HCT116 (cell line): ENCODE results near the gene ACACA. TPM values are rescaled to one million over a fixed set of nuclear protein-coding genes. Genes with fewer than 3 reads are reported as not detected.

Experiments
- ATAC-seq: fragments of 200-7000 bp; cut with Tn5 transposase; 2 replicates; pipeline ENCODE4 v1.9.1; 2020; ENCODE audit warnings: mild to moderate bottlenecking, moderate library complexity
- BruUV-seq: library from RNA; stranded (reverse); fragments of 400-500 nt; replicated peaks from 2 replicates; lab custom pipeline; 2021; lab: Mats Ljungman, UMichigan
- CTCF ChIA-PET: fragments of 300-600 bp; sonication (Branson Sonifier 250); formaldehyde crosslinking; loops from one replicate; lab custom pipeline; 2021; ENCODE audit warnings: antibody characterized with exemption; lab: Charles Lee
- POLR2A ChIA-PET: fragments of 300-600, 350-600 bp; sonication (Branson Sonifier 250); formaldehyde crosslinking; loops from one replicate; lab custom pipeline; 2021; ENCODE audit warnings: antibody characterized with exemption; lab: Charles Lee
- RAD21 ChIA-PET, 2 experiments: fragments of 300-600 bp; sonication (Branson Sonifier 250); formaldehyde crosslinking; loops; one replicate each; lab custom pipeline; 2023; ENCODE audit warnings: low total read pairs in 2 of 2; ENCODE audit not compliant: uncharacterized antibody in 2 of 2, unreplicated experiment in 2 of 2, low non-redundant PET in 1 of 2; lab: Charles Lee
- DNase-seq: peaks from one replicate; pipeline ENCODE4 v3.0.0-alpha.2; 2010; ENCODE audit warnings: low read depth, low spot score
- H2AFZ ChIP-seq: fragments of 200-600 bp; shearing (Covaris generic), sonication (generic); 2 replicates; pipeline ENCODE4 v1.6.1; 2017; ENCODE audit warnings: low read depth, mixed run types, mixed read lengths, antibody characterized with exemption, low read length; ENCODE audit not compliant: poor library complexity, severe bottlenecking
- H3K27ac ChIP-seq: 2 replicates; pipeline ENCODE4 v1.5.1; 2012; ENCODE audit warnings: low read depth, low read length
- H3K27me3 ChIP-seq: fragments of 200-600 bp; sonication (generic); 2 replicates; pipeline ENCODE4 v1.6.1; 2016; ENCODE audit warnings: mixed run types, low read length, mixed read lengths; ENCODE audit not compliant: insufficient read depth
- H3K36me3 ChIP-seq, 2 experiments: fragments of 200-500 bp in 1 of 2; fragments of 200-600 bp in 1 of 2; sonication (Bioruptor generic) in 1 of 2; sonication (generic) in 1 of 2; 2 replicates each; pipeline versions ENCODE4 v1.5.1 to v1.6.1; 2014 to 2016; ENCODE audit warnings: low read length in 2 of 2, inconsistent platforms in 1 of 2, mixed read lengths in 1 of 2, mixed run types in 1 of 2; ENCODE audit not compliant: insufficient read depth in 2 of 2, control insufficient read depth in 1 of 2
- H3K4me1 ChIP-seq, 2 experiments: fragments of 200-600 bp in 1 of 2; sonication (generic) in 1 of 2; 2 replicates each; pipeline versions ENCODE4 v1.5.1 to v1.6.1; 2012 to 2017; ENCODE audit warnings: low read length in 2 of 2, inconsistent platforms in 1 of 2, mild to moderate bottlenecking in 1 of 2, mixed read lengths in 1 of 2, mixed run types in 1 of 2, moderate library complexity in 1 of 2; ENCODE audit not compliant: insufficient read depth in 2 of 2, control insufficient read depth in 1 of 2
- H3K4me2 ChIP-seq: fragments of 200-600 bp; sonication (generic); 2 replicates; pipeline ENCODE4 v1.6.1; 2017; ENCODE audit warnings: mixed run types, low read length, mixed read lengths
- H3K4me3 ChIP-seq, 2 experiments: fragments of 200-600 bp in 1 of 2; sonication (generic) in 1 of 2; replicated peaks in 1 of 2; 2 replicates each; pipeline ENCODE4 v1.5.1; 2011 to 2016; ENCODE audit warnings: low read length in 2 of 2, control low read depth in 1 of 2, low read depth in 1 of 2, mild to moderate bottlenecking in 1 of 2, mixed read lengths in 1 of 2, mixed run types in 1 of 2
- H3K79me2 ChIP-seq: fragments of 200-600 bp; sonication (generic); 2 replicates; pipeline ENCODE4 v1.6.1; 2017; ENCODE audit warnings: mild to moderate bottlenecking, mixed run types, low read length, moderate library complexity, mixed read lengths; ENCODE audit not compliant: insufficient read depth
- H3K9ac ChIP-seq: fragments of 200-600 bp; sonication (generic); 2 replicates; pipeline ENCODE4 v1.6.1; 2016; ENCODE audit warnings: low read length, mixed read lengths
- H3K9me2 ChIP-seq: fragments of 200-600 bp; sonication (generic), shearing (Covaris generic); 2 replicates; pipeline ENCODE4 v1.6.1; 2017; ENCODE audit warnings: mixed run types, mild to moderate bottlenecking, moderate library complexity; ENCODE audit not compliant: insufficient read depth
- H3K9me3 ChIP-seq, 2 experiments: fragments of 200-500 bp in 1 of 2; fragments of 200-600 bp in 1 of 2; sonication (Bioruptor generic) in 1 of 2; sonication (generic) in 1 of 2; 2 replicates each; pipeline ENCODE4 v1.6.1; 2014 to 2017; ENCODE audit warnings: low read length in 2 of 2, mixed read lengths in 2 of 2, inconsistent platforms in 1 of 2, low read depth in 1 of 2, mild to moderate bottlenecking in 1 of 2, mixed run types in 1 of 2, moderate library complexity in 1 of 2; ENCODE audit not compliant: control insufficient read depth in 1 of 2, insufficient read depth in 1 of 2
- H4K20me1 ChIP-seq: fragments of 200-600 bp; sonication (generic), shearing (Covaris generic); 2 replicates; pipeline ENCODE4 v1.6.1; 2017; ENCODE audit warnings: mixed run types, mild to moderate bottlenecking, moderate library complexity; ENCODE audit not compliant: insufficient read depth
- CTCF ChIP-seq, 3 experiments: fragments of 200-600 bp in 1 of 3; sonication (generic) in 1 of 3; IDR thresholded peaks in 2 of 3; conservative IDR thresholded peaks in 1 of 3; 2 replicates each; pipeline ENCODE4 v1.5.1; 2012 to 2017; ENCODE audit warnings: low read depth in 2 of 3, low read length in 2 of 3, antibody characterized with exemption in 1 of 3, borderline replicate concordance in 1 of 3, control low read depth in 1 of 3, mild to moderate bottlenecking in 1 of 3, mixed read lengths in 1 of 3, mixed run types in 1 of 3, moderate library complexity in 1 of 3; ENCODE audit not compliant: insufficient read depth in 1 of 3
- EGR1 ChIP-seq: IDR thresholded peaks from 2 replicates; pipeline ENCODE4 v1.6.1; 2012; ENCODE audit warnings: low read depth
- FOSL1 ChIP-seq: IDR thresholded peaks from 2 replicates; pipeline ENCODE4 v1.6.1; 2012; ENCODE audit warnings: low read depth
- SP1 ChIP-seq: IDR thresholded peaks from 2 replicates; pipeline ENCODE4 v1.6.1; 2012; ENCODE audit warnings: low read depth
- SRF ChIP-seq: IDR thresholded peaks from 2 replicates; pipeline ENCODE4 v1.6.1; 2012; ENCODE audit warnings: low read depth
- TCF7L2 ChIP-seq: IDR thresholded peaks from 2 replicates; pipeline ENCODE4 v1.7.0; 2011; ENCODE audit warnings: borderline replicate concordance, inconsistent platforms; ENCODE audit not compliant: insufficient read depth, insufficient read length; ENCODE audit errors: extremely low read depth
- YY1 ChIP-seq: IDR thresholded peaks from 2 replicates; pipeline ENCODE4 v1.6.1; 2011; ENCODE audit warnings: low read length, low read depth, moderate library complexity, mild to moderate bottlenecking; ENCODE audit not compliant: insufficient replicate concordance; ENCODE audit errors: extremely low read depth
- ZNF274 ChIP-seq: fragments of 200-500 bp; sonication (Bioruptor generic); IDR thresholded peaks from 2 replicates; pipeline ENCODE4 v1.6.1; 2014; ENCODE audit warnings: mild to moderate bottlenecking, low read depth, low read length, inconsistent platforms
- intact Hi-C: fragments of 100-400 bp; cut with micrococcal nuclease; formaldehyde crosslinking; loops from 2 replicates; pipeline ENCODE4 v1.10.0; 2022
- total RNA-seq: library from RNA; stranded (reverse); gene quantifications from one replicate; pipeline ENCODE4 v1.2.1, GENCODE V29; 2021; ENCODE audit not compliant: unreplicated experiment
- TF ChIP-seq, protein P1 (sequence below): IDR thresholded peaks from 2 replicates; pipeline ENCODE4 v1.6.1; 2012

Gene ACACA
- total RNA-seq, 1 experiment from 2014 or later = 161 TPM

DNA sequence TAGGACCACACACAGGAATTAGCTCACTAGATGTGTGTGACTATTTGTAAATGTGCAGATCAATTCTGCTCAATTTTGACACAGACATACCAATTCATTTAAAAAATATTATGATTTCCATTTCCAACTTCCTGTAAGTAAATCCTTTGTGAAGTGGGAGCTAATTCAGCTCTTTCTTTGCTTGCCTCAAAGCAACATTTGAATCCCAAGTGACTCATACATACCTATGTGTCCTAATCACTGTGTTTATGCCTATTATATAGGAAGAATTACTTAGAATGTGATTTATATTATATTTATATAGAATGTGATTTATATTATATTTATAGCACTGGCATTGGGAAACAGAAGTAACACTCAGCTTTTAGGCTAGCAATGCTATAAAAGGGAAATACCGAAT is 226.7 kb downstream of the ACACA start:
- H4K20me1 ChIP-seq = no peaks in the 10 kb centered on the region
- intact Hi-C loops = no loop called here
- no peaks in the 10 kb centered on the region for H3K79me2 ChIP-seq
- no peak overlapping the region for H3K9ac ChIP-seq
- TF ChIP-seq SP1 (no peak), FOSL1 (peak; percentile 36), ZNF274 (no peak), EGR1 (no peak), SRF (no peak)
- CTCF ChIA-PET = interaction anchor here (1.4 kb wide), 1 partner anchor 11 kb away, joined by 3 read pairs; no protein-coding TSS in a partner anchor
- H3K9me2 ChIP-seq = no peaks in the 10 kb centered on the region
- POLR2A ChIA-PET = interaction anchor here (1.0 kb wide), 1 partner anchor 13 kb away, joined by 3 read pairs; no protein-coding TSS in a partner anchor
- RAD21 ChIA-PET = no interaction called here
- no peak overlapping the region for H3K4me3 ChIP-seq
- H3K27me3 ChIP-seq = no peaks in the 10 kb centered on the region
- no peak overlapping the region; the same call in 1 of the 2 replicates for H3K27ac ChIP-seq
- BruUV-seq = no TSS peak
- peak overlapping the region; percentile 1; the same call in 1 of the 2 replicates for H3K4me2 ChIP-seq
- H2AFZ ChIP-seq = no peak overlapping the region
- no peak; the same call in 1 of the 2 replicates for ATAC-seq
- DNase-seq = peak; percentile 10
- peaks cover 17 to 19% of the 10 kb centered on the region in 2 experiments for H3K36me3 ChIP-seq
- H3K4me1 ChIP-seq = peaks cover 10 to 25% of the 10 kb centered on the region in 2 experiments
- H3K9me3 ChIP-seq = no peaks in the 10 kb centered on the region

- peaks cover 17 to 19% of the 10 kb centered on the region in 2 experiments for H3K36me3 ChIP-seq
- H3K4me1 ChIP-seq = peaks cover 0 to 14% of the 10 kb centered on the region in 2 experiments; a peak in 2 of 4 replicates
- H3K27ac ChIP-seq = no peak overlapping the region
- intact Hi-C loops = no loop called here
- no peak overlapping the region for H3K9ac ChIP-seq
- ChIA-PET CTCF (no interaction called here), RAD21 (no interaction called here)
- no peak for ATAC-seq
- H2AFZ ChIP-seq = no peak overlapping the region
- H3K9me2 ChIP-seq = no peaks in the 10 kb centered on the region
- no peaks in the 10 kb centered on the region for H3K79me2 ChIP-seq
- H3K9me3 ChIP-seq = no peaks in the 10 kb centered on the region
- no peaks in the 10 kb centered on the region for H4K20me1 ChIP-seq
- H3K4me3 ChIP-seq = no peak overlapping the region
- H3K27me3 ChIP-seq = no peaks in the 10 kb centered on the region
- TF ChIP-seq, protein P1, sequence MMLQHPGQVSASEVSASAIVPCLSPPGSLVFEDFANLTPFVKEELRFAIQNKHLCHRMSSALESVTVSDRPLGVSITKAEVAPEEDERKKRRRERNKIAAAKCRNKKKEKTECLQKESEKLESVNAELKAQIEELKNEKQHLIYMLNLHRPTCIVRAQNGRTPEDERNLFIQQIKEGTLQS = no peak
- no peak for TF ChIP-seq CTCF (IDR thresholded peaks at IDR 0.05 in 2 of 3, conservative IDR thresholded peaks at IDR 0.05 in 1 of 3; ENCODE audit: borderline replicate concordance in 1 of 3, insufficient read depth in 1 of 3, low read depth in 2 of 3, low read length in 2 of 3)
- no peak for TF ChIP-seq FOSL1
- no peak for TF ChIP-seq TCF7L2
- no peak for TF ChIP-seq YY1
- TF ChIP-seq, all 23 proteins: peak for 0
- no peak overlapping the region for H3K4me2 ChIP-seq
- POLR2A ChIA-PET = interaction anchor here (0.9 kb wide), 1 partner anchor 20 kb away, joined by 3 read pairs; no protein-coding TSS in a partner anchor
- DNase-seq = no peak
- BruUV-seq = no TSS peak
Observed at GRCh38 chr17:37177254-37177870, 229.3 kb downstream of the ACACA start.
